GM15510 (cell line): Measurements from ENCODE around the gene XIRP2.

Source experiments
- POLR2A ChIP-seq: IDR thresholded peaks from 3 replicates; pipeline ENCODE4 v1.6.1; 2011; ENCODE audit warnings: borderline replicate concordance; ENCODE audit not compliant: insufficient read length; ENCODE audit errors: extremely low read depth

XIRP2 gene, protein sequence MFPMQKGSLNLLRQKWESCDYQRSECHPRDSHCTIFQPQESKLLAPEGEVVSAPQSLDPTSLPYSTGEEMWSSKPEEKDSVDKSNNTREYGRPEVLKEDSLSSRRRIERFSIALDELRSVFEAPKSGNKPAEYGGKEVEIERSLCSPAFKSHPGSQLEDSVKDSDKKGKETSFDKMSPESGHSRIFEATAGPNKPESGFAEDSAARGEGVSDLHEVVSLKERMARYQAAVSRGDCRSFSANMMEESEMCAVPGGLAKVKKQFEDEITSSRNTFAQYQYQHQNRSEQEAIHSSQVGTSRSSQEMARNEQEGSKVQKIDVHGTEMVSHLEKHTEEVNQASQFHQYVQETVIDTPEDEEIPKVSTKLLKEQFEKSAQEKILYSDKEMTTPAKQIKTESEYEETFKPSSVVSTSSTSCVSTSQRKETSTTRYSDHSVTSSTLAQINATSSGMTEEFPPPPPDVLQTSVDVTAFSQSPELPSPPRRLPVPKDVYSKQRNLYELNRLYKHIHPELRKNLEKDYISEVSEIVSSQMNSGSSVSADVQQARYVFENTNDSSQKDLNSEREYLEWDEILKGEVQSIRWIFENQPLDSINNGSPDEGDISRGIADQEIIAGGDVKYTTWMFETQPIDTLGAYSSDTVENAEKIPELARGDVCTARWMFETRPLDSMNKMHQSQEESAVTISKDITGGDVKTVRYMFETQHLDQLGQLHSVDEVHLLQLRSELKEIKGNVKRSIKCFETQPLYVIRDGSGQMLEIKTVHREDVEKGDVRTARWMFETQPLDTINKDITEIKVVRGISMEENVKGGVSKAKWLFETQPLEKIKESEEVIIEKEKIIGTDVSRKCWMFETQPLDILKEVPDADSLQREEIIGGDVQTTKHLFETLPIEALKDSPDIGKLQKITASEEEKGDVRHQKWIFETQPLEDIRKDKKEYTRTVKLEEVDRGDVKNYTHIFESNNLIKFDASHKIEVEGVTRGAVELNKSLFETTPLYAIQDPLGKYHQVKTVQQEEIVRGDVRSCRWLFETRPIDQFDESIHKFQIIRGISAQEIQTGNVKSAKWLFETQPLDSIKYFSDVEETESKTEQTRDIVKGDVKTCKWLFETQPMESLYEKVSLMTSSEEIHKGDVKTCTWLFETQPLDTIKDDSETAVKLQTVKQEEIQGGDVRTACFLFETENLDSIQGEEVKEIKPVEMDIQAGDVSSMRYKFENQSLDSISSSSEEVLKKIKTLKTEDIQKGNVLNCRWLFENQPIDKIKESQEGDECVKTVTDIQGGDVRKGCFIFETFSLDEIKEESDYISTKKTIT (N-terminal part only)

DNA sequence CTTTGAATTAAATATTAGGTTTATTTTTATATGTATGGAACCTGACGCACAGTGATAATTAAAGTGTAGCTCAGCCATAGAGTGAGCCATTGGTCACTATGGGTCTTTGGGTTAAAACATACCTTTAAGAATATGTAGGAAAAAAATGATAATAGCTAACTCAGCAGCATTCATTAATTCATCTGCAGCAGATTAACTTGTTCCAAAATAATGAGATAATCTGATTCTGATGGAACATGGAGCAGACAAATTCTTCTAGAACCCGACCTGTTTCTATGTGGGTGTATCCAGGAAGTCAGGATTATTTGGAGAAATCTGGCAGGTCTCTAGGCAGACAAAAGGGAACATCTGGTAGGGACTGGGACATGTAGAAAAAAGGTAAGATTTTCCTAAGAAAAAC, at the start of gene XIRP2:
XIRP2 (plus strand) TSS at position 301 of the 400 bp plus-strand sequence. CDS start 15,003 bp downstream, outside the sequence.
- TF ChIP-seq POLR2A: no peak

DNA sequence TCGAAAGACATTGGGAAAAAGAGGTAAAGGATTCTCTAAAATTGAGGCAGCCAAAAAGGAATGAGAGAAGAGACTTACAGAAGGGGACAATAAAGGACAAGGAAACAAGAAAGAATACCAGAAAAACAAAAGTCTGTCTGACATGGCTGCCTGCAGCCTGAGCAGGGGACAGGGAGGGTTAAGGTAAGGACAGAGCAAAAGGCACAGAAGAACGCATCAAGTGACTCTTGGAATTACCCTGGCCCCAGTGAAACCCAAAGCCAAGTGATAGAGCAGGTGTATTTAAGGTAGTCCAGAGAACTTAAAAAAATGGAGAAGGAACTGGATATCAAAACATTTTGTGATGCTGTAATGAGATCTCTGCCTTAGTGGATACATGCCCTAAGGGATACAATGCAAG, 47.1 kb upstream of the XIRP2 start:
- no peak for TF ChIP-seq POLR2A

DNA sequence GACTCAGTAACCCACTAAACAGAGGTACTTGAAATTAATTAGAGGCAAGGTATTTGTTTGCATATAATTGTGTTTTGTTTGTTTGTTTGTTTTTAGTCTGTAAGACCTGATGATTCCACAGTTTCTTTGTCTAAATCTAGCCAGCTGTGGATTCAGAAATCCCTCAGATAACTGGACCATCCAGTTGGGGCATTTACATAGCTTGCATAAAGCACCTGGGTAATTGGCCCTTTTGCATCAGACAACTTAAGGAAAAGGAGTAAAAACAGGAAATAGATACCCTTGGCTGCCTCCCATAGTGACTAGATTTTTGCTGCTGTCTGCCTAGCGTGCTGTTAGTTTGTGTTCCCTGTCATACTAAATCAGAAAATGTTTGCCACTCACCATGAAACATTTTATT, 46.6 kb upstream of the XIRP2 start:
- TF ChIP-seq POLR2A: no peak

DNA sequence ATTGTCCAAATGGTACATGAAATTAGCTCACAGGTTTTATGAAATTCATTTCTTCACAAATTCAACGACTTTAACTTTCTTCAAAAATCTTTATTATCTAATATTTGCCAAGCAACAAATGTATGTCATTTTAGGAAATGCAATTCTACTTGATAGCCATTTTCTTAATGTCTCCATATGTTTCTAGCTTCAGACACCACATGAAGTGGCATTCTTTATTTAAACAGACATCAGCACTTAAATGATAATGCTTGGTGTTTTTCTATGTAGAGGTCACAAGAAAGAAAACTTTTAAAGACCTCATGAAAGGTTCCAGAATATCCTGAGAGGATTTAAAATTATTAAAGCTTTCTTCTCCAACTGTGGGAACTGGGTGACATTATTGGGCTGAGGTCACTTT, 44.2 kb upstream of the XIRP2 start:
- no peak for TF ChIP-seq POLR2A

DNA sequence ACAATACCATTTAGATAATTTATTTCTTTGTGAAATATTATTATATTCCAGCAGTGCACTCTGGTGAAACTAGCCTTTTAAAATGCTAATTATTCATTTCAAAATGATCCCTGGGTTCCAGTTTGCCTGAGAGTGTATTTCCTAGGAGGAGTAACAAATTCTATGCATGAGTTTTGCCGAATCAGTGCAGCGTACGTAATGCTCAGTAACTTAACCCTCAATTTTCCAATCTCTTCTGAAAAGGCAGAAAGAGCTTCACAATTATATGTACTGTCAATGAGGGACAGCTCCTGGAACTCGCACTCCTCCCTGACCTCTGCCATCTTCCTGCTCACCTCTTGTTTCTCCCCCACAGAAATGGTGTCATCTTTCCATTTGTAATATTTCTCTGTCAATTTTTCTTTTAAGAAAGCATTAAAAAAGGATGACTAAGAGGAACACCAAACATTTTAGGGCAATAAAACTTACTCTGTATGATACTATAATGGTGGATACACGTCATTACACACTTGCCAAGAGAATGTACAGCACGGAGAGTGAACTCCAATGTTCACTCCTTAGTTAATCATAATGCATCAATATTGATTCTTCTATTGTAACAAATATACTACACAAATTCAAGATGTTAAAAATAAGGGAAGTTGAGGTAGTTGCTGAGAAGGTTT, 25.7 kb upstream of the XIRP2 start:
- no peak for TF ChIP-seq POLR2A

DNA sequence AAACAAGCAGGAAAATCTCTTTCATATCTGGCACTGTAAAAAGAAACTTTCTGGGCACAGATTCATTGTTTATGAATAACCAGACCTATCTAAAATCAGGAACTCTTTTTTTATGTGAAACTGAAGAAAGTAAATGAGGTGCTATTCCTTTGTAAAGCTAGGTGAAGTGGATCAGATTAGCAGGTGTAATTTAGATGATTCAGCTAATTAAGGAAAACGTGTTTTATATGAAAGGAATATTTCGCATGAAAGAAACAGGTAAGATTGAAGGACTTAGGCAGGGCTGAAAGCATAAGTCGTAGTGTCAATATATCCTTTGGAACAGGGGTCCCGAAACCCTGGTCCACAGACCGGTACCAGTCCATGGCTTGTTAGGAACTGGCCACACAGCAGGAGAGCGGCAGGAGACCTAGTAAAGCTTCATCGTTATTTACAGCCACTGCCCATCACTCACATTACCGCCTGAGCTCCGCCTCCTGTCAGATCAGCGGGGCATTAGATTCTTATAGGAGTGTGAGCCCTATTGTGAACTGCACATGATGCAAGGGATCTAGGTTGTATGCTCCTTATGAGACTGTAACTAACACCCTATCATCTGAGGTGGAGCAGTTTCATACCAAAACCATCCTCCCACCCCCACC, 20.3 kb upstream of the XIRP2 start:
- TF ChIP-seq POLR2A: no peak

DNA sequence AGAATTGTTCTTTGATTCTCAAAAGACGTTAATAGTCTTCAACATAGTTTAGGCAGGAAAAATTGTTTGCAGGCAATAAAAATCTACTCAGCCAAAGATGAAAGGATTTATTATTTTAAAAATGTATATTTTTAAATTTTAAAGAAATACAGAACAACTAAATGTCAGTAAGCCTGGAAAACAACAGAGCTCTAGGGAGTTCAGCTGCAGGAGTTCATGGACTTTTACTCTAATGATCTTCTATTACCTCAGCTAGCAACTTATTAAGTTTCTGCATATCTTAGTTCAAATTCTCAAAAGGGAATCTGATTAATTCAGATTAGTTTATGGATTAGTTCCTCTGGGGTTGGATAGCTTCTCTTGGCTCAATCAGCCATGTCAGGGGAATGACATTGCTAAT, 17.9 kb upstream of the XIRP2 start:
- TF ChIP-seq POLR2A: no peak

DNA sequence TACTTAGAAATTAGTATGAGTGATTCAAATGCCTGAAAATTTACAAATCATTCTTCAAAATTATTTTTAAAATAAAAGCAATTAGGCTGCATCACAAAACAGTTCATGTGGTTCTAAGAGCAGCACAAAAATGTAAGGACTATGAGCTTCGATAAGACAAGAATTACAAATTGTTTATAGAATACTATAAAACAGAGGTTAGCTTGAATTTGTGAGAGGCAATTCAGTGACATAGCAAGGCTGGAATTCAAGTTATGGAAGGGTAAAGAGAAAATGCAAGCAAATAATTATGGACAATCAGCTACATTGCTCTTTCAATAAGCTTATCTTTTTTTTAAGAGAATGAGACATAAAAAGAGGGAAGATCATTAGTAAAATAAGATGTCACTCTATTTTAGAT, 7.1 kb upstream of the XIRP2 start:
- no peak for TF ChIP-seq POLR2A

DNA sequence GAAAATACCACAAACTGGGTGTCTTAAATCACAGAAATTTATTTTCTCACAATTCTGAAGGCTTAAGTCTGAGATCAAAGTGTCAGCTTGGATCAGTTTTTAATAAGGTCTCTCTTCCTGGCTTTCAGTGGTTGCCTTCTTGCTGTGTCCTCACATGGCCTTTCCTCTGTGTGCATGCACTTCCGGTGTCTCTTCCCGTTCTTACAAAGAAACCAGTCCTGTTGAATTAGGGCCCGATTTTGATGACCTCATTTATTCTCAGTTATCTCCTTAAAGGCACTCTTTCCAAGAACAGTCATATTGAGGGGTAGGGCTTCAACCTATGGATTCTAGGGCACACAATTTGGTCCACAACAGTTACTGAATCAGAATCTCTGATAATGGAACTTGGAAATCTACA, 5.4 kb upstream of the XIRP2 start:
- no peak for TF ChIP-seq POLR2A

DNA sequence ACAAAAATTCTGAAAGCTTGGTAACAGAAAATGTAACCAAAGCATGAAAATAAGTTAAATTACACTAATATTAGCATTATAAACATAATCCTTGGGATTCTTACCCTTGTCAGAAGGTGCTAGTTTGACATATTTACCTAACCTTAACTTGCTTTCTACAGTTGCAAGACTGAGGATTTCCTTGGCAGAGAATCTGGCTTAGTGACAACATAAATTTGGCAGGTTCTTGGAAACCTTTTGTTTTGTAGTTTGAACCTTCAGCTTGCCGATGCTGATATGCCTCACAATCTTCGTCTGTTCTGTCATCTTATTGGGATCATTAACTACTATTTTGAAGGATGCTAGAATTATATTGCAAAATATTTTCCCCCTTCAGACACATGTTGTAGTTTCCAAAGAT, 3.4 kb downstream of the XIRP2 start:
- TF ChIP-seq POLR2A: no peak

DNA sequence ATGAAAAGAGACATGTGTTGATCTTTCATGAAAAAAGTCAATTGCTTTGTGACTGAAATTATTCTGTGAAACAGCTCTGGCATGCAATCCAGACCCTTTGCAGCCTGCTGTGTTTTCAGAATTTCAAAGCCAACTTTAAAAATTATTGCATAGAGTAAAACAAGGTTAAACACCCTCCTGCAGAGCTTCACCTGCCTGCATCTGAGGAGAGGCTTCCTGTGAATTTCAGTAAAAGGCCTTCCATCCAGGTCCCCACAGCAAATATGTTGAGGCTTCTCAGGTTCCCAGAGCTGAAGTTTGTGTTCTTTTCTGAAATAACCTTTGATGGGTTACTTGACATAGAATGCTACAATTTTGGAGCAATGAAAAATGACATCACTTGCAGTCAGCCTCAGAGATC, 4.1 kb downstream of the XIRP2 start:
- TF ChIP-seq POLR2A: no peak

DNA sequence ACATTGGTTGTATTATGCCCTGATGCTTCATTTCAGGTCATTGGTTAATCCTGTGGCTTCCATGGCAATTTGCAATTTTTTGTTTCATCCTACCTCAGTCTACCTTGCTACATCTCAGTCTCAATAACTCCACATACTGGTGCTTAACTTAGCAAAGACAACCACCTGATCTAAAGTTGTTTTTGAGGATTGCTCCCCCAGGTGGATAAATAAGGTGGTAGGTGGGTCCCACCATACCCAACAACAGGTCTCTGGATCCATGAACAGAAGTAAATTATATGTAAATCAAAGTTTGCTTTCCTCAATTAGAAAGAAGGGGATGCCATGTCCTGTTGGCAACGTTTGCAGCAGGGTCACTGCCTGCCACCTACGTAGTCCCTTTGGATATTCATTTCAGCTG, 7.0 kb downstream of the XIRP2 start:
- no peak for TF ChIP-seq POLR2A

DNA sequence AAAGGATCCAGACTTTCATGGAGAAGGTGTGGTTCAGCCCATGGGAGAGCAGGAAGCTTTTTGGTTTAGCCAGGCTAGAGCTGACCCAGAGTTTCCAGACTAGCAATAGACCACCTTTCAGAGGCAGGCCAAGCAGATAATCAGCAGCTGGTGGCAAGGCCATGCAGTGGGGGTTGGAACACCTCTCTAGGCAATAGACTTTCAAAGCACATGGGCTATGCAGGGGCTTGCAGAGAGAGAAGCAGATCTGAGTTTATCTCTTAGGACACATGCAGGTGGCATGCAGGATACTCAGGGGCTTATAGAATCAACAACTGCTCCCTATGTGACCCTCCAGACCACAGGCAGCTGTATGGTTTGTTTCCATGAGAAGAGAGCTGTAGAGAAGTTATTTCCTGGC, 9.4 kb downstream of the XIRP2 start:
- TF ChIP-seq POLR2A: no peak

DNA sequence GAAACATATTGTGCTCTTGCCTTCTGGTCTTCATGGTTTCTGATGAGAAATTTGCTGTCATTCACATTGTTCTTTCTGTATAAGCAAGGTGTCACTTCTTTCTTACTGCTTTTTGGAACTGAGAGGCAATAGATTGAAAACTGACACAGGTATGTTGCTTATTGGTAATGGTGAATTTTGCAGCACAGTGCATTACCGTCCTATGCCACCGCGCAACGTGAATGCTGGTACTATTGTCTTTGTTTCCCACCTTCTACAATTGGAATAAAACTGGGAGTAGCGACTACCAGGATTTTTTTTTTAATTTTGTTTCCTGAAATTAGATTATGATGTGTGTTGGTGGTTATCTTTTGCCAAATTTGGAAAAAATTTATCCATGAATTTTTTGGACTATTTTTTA, 11.4 kb downstream of the XIRP2 start:
- TF ChIP-seq POLR2A: no peak
